ENCODE measurements around the gene TBX21. TPM values are rescaled to one million over a fixed set of nuclear protein-coding genes. Genes with fewer than 3 reads are reported as not detected.

Gene TBX21
- polyA plus RNA-seq, 1 donor from 2014 or later: not detected

- Histone ChIP-seq H3K36me3 (ENCODE audit: insufficient read depth, low read length) (no peaks in the 10 kb centered on the region), H3K4me3 (ENCODE audit: low read length) (no peak overlapping the region), H3K9me2 (ENCODE audit: insufficient read depth, low read length) (no peaks in the 10 kb centered on the region), H2AFZ (ENCODE audit: low read depth, low read length) (no peak overlapping the region), H3F3A (ENCODE audit: insufficient read depth, low read length, poor library complexity, severe bottlenecking) (no peaks in the 10 kb centered on the region), H4K20me1 (ENCODE audit: insufficient read depth) (no peaks in the 10 kb centered on the region), H3K9ac (ENCODE audit: low read length) (no peak overlapping the region), H3K9me3 (ENCODE audit: low read length) (no peaks in the 10 kb centered on the region), H3K27ac (ENCODE audit: low read length) (no peak overlapping the region), H3K4me2 (ENCODE audit: low read length) (no peak overlapping the region), H3K27me3 (ENCODE audit: insufficient read depth, low read depth, low read length) (peaks cover 26% of the 10 kb centered on the region), H3K79me2 (replicated peaks; ENCODE audit: insufficient read depth, low read length) (no peaks in the 10 kb centered on the region)
- TF ChIP-seq RAD21 (conservative IDR thresholded peaks at IDR 0.05) (no peak), SMC3 (conservative IDR thresholded peaks at IDR 0.05; ENCODE audit: poor library complexity) (no peak), EP300 (conservative IDR thresholded peaks at IDR 0.05; ENCODE audit: poor library complexity, severe bottlenecking) (no peak), CTCF (IDR thresholded peaks at IDR 0.05; ENCODE audit: poor library complexity, severe bottlenecking) (no peak), POLR2AphosphoS5 (IDR thresholded peaks at IDR 0.05) (no peak), REST (IDR thresholded peaks at IDR 0.05; ENCODE audit: borderline replicate concordance) (no peak)
Measured at GRCh38 chr17:47728214-47728877, 4.7 kb upstream of the TBX21 start.

- peaks cover 36% of the 10 kb centered on the region for H3K27me3 ChIP-seq (ENCODE audit: insufficient read depth, low read depth, low read length)
- H3K9me2 ChIP-seq (ENCODE audit: insufficient read depth, low read length): no peaks in the 10 kb centered on the region
- no peaks in the 10 kb centered on the region for H3K9me3 ChIP-seq (ENCODE audit: low read length)
- H3K9ac ChIP-seq (ENCODE audit: low read length): no peak overlapping the region
- H3K4me3 ChIP-seq (ENCODE audit: low read length): no peak overlapping the region
- H3K79me2 ChIP-seq (replicated peaks; ENCODE audit: insufficient read depth, low read length): no peaks in the 10 kb centered on the region
- no peaks in the 10 kb centered on the region for H4K20me1 ChIP-seq (ENCODE audit: insufficient read depth)
- TF ChIP-seq MXI1 (conservative IDR thresholded peaks at IDR 0.05; ENCODE audit: poor library complexity, severe bottlenecking) (no peak), TAF1 (IDR thresholded peaks at IDR 0.05; ENCODE audit: low read depth) (no peak), CTCF (IDR thresholded peaks at IDR 0.05; ENCODE audit: poor library complexity, severe bottlenecking) (no peak), SMC3 (conservative IDR thresholded peaks at IDR 0.05; ENCODE audit: poor library complexity) (no peak), EP300 (conservative IDR thresholded peaks at IDR 0.05; ENCODE audit: poor library complexity, severe bottlenecking) (no peak)
- no peaks in the 10 kb centered on the region for H3F3A ChIP-seq (ENCODE audit: insufficient read depth, low read length, poor library complexity, severe bottlenecking)
- H3K27ac ChIP-seq (ENCODE audit: low read length): no peak overlapping the region
- no peak overlapping the region for H3K4me2 ChIP-seq (ENCODE audit: low read length)
- no peaks in the 10 kb centered on the region for H3K36me3 ChIP-seq (ENCODE audit: insufficient read depth, low read length)
- H2AFZ ChIP-seq (ENCODE audit: low read depth, low read length): no peak overlapping the region
Measured at GRCh38 chr17:47729476-47729875, 3.6 kb upstream of the TBX21 start.
